HG03378 (cell line): Measurements from ENCODE around the gene MSRB2.

Experiments used
- ATAC-seq: cut with Tn5 transposase; IDR thresholded peaks from one replicate; pipeline ENCODE4 v1.9.1; 2021; ENCODE audit warnings: mild to moderate bottlenecking, moderate library complexity; ENCODE audit not compliant: unreplicated experiment

The MSRB2 gene

DNA sequence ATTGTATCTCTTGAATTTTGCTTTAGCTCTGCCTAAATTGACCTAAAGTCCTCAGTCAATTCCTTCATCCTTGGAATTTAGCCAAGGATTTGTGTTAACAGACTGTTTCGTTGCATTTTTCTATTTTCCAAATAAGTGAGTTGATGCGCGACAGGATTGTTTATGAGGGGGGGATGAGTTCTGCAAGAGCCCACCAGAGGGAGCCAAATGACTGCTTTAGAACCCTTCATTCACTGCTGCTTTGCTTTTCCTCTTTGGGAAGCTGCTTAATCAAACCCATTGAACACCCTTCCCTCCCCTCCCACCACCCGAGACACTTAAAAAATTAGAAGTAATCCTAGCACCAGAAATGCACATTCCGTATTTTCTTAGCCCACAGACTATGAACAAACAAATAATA, 63.0 kb downstream of the MSRB2 start:
- ATAC-seq, result no peak

DNA sequence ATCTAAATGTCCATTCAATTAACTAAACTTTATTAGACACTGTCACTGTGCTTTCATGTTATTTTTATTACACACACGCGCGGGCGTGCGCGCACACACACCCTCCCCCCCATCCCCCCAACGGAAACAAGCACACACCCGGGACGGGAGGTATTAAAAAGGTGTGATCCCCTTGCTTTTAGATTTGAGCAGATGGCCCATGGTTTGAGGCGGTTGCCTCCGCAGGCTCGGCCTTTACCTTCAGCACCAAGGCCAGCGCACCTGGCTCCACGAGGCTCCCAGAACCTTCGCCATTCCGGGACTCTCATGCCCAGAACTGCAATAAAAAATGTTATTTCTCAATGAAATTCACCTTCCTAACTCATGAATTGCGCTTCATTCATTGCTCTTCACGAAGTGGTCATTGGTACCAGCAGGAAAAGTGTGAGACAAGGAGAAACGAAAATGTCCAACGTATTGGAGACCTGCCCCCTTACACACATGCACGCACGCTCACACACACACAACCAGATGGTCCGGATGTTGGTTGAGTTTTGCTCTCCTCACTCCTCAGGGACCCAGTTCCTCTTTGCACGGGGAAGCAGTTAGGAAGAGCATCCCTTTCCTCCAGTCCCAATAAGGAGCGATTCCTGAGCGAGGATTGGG, 76.0 kb downstream of the MSRB2 start:
- ATAC-seq, result no peak
